Activated B cell treated with CpG ODN at 0.5 μM for 24 hours (primary cell): ENCODE data around the gene TMBIM6. TPM values are rescaled to one million over a fixed set of nuclear protein-coding genes. Genes with fewer than 3 reads are reported as not detected.
"Not testable (repeated sequence)": the region's sequence is repeated elsewhere in the genome, so short reads cannot be mapped to it uniquely, and the experiment has no call there.

Experiments used
- ATAC-seq: fragments of 200-7000 bp; cut with Tn5 transposase; one replicate; pipeline ENCODE4 v1.10.0; 2021; ENCODE audit warnings: low read depth, mild to moderate bottlenecking, moderate library complexity
- CTCF ChIA-PET: fragments of 350-600 bp; sonication (Branson Sonifier 250); formaldehyde crosslinking; loops from one replicate; lab custom pipeline; 2021; ENCODE audit warnings: antibody characterized with exemption; lab: Charles Lee
- POLR2A ChIA-PET: fragments of 350-600 bp; sonication (Branson Sonifier 250); formaldehyde crosslinking; loops from one replicate; lab custom pipeline; 2021; ENCODE audit warnings: antibody characterized with exemption; lab: Charles Lee
- DNase-seq: peaks from one replicate; pipeline ENCODE4 v3.0.0; 2022
- H3K27ac Mint-ChIP-seq: one replicate; pipeline ENCODE4 v1.8.0; 2020; ENCODE audit warnings: mixed read lengths
- H3K27me3 Mint-ChIP-seq: one replicate; pipeline ENCODE4 v1.8.0; 2021; ENCODE audit warnings: mixed read lengths
- H3K36me3 Mint-ChIP-seq: one replicate; pipeline ENCODE4 v1.8.0; 2021; ENCODE audit warnings: low read depth, mixed read lengths
- H3K4me1 Mint-ChIP-seq: one replicate; pipeline ENCODE4 v1.8.0; 2021; ENCODE audit warnings: mixed read lengths
- H3K4me3 Mint-ChIP-seq: one replicate; pipeline ENCODE4 v1.8.0; 2020; ENCODE audit warnings: mild to moderate bottlenecking, mixed read lengths
- H3K9me3 Mint-ChIP-seq: one replicate; pipeline ENCODE4 v1.8.0; 2020; ENCODE audit warnings: mixed read lengths
- intact Hi-C: fragments of 100-400 bp; cut with micrococcal nuclease; formaldehyde crosslinking; loops from one replicate; pipeline ENCODE4 v1.15.1; 2024
- total RNA-seq: library from RNA; stranded (reverse); gene quantifications from 2 replicates; pipeline ENCODE4 v1.2.3, GENCODE V29; 2022
- TF ChIP-seq, protein P1 (sequence below): fragments of 200-600 bp; IDR thresholded peaks from one replicate; pipeline ENCODE4 v1.8.0; 2022; ENCODE audit warnings: antibody characterized with exemption, mild to moderate bottlenecking

The TMBIM6 gene
- total RNA-seq, 1 donor from 2014 or later: 366 TPM

DNA sequence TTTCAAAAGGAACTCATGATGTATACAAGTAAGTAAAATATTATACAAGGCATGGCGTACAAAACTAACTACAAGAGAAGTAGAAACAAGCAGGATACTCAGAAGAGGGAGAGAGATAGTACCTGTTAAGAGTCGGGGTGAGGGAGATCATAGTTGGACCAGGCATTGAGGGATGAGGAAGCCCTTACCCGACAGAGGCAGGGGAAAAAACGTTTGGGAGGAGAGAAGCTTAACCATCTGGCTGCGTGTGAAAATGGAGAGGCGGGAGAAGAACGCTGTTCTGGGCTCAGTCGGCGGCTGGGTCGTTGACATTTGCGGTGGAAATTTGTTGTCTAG, 33.6 kb upstream of the TMBIM6 start:
- no peaks in the 10 kb centered on the region for H3K9me3 Mint-ChIP-seq
- no peak for DNase-seq
- peaks cover 40% of the 10 kb centered on the region for H3K4me1 Mint-ChIP-seq
- TF ChIP-seq, protein P1, sequence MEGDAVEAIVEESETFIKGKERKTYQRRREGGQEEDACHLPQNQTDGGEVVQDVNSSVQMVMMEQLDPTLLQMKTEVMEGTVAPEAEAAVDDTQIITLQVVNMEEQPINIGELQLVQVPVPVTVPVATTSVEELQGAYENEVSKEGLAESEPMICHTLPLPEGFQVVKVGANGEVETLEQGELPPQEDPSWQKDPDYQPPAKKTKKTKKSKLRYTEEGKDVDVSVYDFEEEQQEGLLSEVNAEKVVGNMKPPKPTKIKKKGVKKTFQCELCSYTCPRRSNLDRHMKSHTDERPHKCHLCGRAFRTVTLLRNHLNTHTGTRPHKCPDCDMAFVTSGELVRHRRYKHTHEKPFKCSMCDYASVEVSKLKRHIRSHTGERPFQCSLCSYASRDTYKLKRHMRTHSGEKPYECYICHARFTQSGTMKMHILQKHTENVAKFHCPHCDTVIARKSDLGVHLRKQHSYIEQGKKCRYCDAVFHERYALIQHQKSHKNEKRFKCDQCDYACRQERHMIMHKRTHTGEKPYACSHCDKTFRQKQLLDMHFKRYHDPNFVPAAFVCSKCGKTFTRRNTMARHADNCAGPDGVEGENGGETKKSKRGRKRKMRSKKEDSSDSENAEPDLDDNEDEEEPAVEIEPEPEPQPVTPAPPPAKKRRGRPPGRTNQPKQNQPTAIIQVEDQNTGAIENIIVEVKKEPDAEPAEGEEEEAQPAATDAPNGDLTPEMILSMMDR: no peak
- ChIA-PET CTCF (interaction anchor here (0.8 to 17.1 kb wide), 8 partner anchors 9 to 70 kb away, joined by 3 to 284 read pairs (median 6); partner anchors contain the start of gene TMBIM6), POLR2A (interaction anchor here (1.5 to 7.1 kb wide), 4 partner anchors 41 to 85 kb away, joined by 8 to 265 read pairs (median 20); partner anchors contain the start of gene PRPF40B)
- peaks cover 5% of the 10 kb centered on the region for H3K27me3 Mint-ChIP-seq
- intact Hi-C loops: loop anchor here (1.0 to 5.0 kb wide), 10 partner anchors 8 to 155 kb away; partner anchors contain the start of genes MCRS1, NCKAP5L, PRPF40B and TMBIM6
- peak overlapping the region; percentile 72 for H3K4me3 Mint-ChIP-seq
- peak overlapping the region; percentile 82 for H3K27ac Mint-ChIP-seq
- ATAC-seq: no peak
- H3K36me3 Mint-ChIP-seq: peaks cover 10% of the 10 kb centered on the region

DNA sequence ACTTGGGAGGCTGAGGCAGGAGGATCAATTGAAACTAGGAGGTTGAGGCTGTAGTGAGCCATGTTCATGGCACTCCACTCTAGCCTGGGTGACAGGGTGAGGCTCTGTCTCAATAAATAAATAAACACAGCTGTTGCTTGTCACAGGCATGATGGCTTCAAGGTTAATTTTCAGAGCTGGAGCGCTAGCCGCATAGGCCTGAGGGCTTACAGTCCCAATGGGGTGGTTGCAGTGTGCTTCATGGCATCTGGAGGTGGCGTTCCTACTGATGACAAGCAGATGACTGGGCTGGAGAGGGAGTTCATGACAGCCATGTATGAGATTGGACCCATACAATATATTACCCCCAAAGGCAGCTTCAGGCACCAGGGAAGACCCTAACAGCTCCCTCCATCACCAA, 32.5 kb upstream of the TMBIM6 start:
- Mint-ChIP-seq H3K36me3 (peaks cover 8% of the 10 kb centered on the region), H3K9me3 (no peaks in the 10 kb centered on the region), H3K27me3 (peaks cover 5% of the 10 kb centered on the region), H3K4me1 (peaks cover 30% of the 10 kb centered on the region), H3K27ac (no peak overlapping the region), H3K4me3 (no peak overlapping the region)
- intact Hi-C loops: loop anchor here (5.0 kb wide), 1 partner anchor 157 kb away; no protein-coding TSS in a partner anchor
- TF ChIP-seq, protein P1: no peak
- ATAC-seq: no peak
- DNase-seq: no peak
- ChIA-PET CTCF (interaction anchor here (0.8 to 17.1 kb wide), 6 partner anchors 15 to 66 kb away, joined by 3 to 284 read pairs (median 4); partner anchors contain the start of gene TMBIM6), POLR2A (interaction anchor here (0.6 to 4.2 kb wide), 3 partner anchors 39 to 65 kb away, joined by 3 to 27 read pairs (median 3); no protein-coding TSS in a partner anchor)

- H3K36me3 Mint-ChIP-seq, H3K4me3 Mint-ChIP-seq, H3K27ac Mint-ChIP-seq, ATAC-seq, DNase-seq, H3K4me1 Mint-ChIP-seq, H3K9me3 Mint-ChIP-seq, H3K27me3 Mint-ChIP-seq, intact Hi-C loops: not testable (repeated sequence)
- ChIA-PET CTCF (interaction anchor here (17.1 kb wide), 1 partner anchor 72 kb away, joined by 284 read pairs; no protein-coding TSS in a partner anchor), POLR2A (interaction anchor here (0.5 to 2.2 kb wide), 2 partner anchors 27 to 69 kb away, joined by 3 to 6 read pairs; partner anchors contain the start of gene TMBIM6)
Measured at GRCh38 chr12:49713952-49714351, 27.4 kb upstream of the TMBIM6 start.

- Mint-ChIP-seq H3K27me3 (peaks cover 4% of the 10 kb centered on the region), H3K27ac (no peak overlapping the region), H3K36me3 (no peaks in the 10 kb centered on the region), H3K4me1 (peaks cover 4% of the 10 kb centered on the region), H3K4me3 (no peak overlapping the region), H3K9me3 (no peaks in the 10 kb centered on the region)
- CTCF ChIA-PET: interaction anchor here (0.6 to 17.1 kb wide), 5 partner anchors 9 to 229 kb away, joined by 3 to 284 read pairs (median 3); partner anchors contain the start of gene TMBIM6
- ATAC-seq (peak; percentile 94), DNase-seq (no peak)
- TF ChIP-seq, protein P1: no peak
- intact Hi-C loops: loop anchor here (1.0 kb wide), 1 partner anchor 25 kb away; the partner anchor contains the start of gene TMBIM6
- POLR2A ChIA-PET: interaction anchor here (0.6 to 2.6 kb wide), 3 partner anchors 25 to 893 kb away, joined by 3 to 22 read pairs (median 3); partner anchors contain the start of gene TMBIM6
Measured at GRCh38 chr12:49716553-49716952, 24.8 kb upstream of the TMBIM6 start.

GRCh38 chr12:49717800-49718199, 23.6 kb upstream of the TMBIM6 start:
- CTCF ChIA-PET: interaction anchor here (0.7 to 17.1 kb wide), 3 partner anchors 14 to 251 kb away, joined by 3 to 284 read pairs (median 3); no protein-coding TSS in a partner anchor
- H3K4me3 Mint-ChIP-seq, H3K27ac Mint-ChIP-seq, H3K27me3 Mint-ChIP-seq, intact Hi-C loops, H3K4me1 Mint-ChIP-seq, H3K9me3 Mint-ChIP-seq, ATAC-seq, DNase-seq, H3K36me3 Mint-ChIP-seq: not testable (repeated sequence)
- POLR2A ChIA-PET: interaction anchor here (1.1 to 2.6 kb wide), 2 partner anchors 24 to 47 kb away, joined by 3 to 22 read pairs; partner anchors contain the start of gene TMBIM6

GRCh38 chr12:49720214-49720613, 21.1 kb upstream of the TMBIM6 start:
- no peak overlapping the region for H3K4me3 Mint-ChIP-seq
- ChIA-PET CTCF (interaction anchor here (1.1 to 1.4 kb wide), 3 partner anchors 21 to 58 kb away, joined by 3 to 6 read pairs (median 3); partner anchors contain the start of gene TMBIM6), POLR2A (interaction anchor here (0.7 to 1.1 kb wide), 2 partner anchors 21 to 41 kb away, joined by 3 read pairs; partner anchors contain the start of gene TMBIM6)
- ATAC-seq (no peak), DNase-seq (no peak)
- H3K27me3 Mint-ChIP-seq: peaks cover 6% of the 10 kb centered on the region
- H3K9me3 Mint-ChIP-seq: no peaks in the 10 kb centered on the region
- TF ChIP-seq, protein P1: no peak
- intact Hi-C loops: no loop called here
- H3K27ac Mint-ChIP-seq: peak overlapping the region; percentile 20
- peaks cover 4% of the 10 kb centered on the region for H3K4me1 Mint-ChIP-seq
- H3K36me3 Mint-ChIP-seq: no peaks in the 10 kb centered on the region

DNA sequence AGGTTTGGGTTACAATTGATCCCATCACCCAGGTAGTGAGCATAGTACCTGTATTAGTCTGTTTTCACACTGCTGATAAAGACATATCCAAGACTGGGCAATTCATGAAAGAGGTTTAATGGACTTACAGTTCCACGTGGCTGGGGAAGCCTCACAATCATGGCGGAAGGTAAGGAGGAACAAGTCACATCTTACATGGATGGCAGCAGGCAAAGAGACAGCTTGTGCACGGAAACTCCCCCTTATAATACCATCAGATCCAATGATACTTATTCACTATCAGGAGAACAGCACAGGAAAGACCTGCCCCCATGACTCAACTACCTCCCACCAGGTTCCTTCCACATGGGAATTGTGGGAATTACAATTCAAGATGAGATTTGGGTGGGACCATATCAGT, 20.0 kb upstream of the TMBIM6 start:
- peaks cover 10% of the 10 kb centered on the region for H3K27me3 Mint-ChIP-seq
- H3K4me3 Mint-ChIP-seq, H3K4me1 Mint-ChIP-seq, H3K36me3 Mint-ChIP-seq, intact Hi-C loops, DNase-seq, ATAC-seq, H3K9me3 Mint-ChIP-seq, POLR2A ChIA-PET, H3K27ac Mint-ChIP-seq, CTCF ChIA-PET: not testable (repeated sequence)
